GM20000 (cell line): ENCODE data around the gene ZC2HC1B.

Experiments used
- DNase-seq: peaks from one replicate; pipeline ENCODE4 v3.0.0; 2012; ENCODE audit warnings: low spot score
- CTCF ChIP-seq: IDR thresholded peaks from 2 replicates; pipeline ENCODE4 v1.5.1; 2012; ENCODE audit warnings: mild to moderate bottlenecking, control low read depth; ENCODE audit errors: extremely low read depth, missing control alignments

ZC2HC1B gene

GRCh38 chr6:143838395-143838794 lies 25.9 kb upstream of the ZC2HC1B start:
- TF ChIP-seq CTCF, result no peak
- no peak for DNase-seq

DNA sequence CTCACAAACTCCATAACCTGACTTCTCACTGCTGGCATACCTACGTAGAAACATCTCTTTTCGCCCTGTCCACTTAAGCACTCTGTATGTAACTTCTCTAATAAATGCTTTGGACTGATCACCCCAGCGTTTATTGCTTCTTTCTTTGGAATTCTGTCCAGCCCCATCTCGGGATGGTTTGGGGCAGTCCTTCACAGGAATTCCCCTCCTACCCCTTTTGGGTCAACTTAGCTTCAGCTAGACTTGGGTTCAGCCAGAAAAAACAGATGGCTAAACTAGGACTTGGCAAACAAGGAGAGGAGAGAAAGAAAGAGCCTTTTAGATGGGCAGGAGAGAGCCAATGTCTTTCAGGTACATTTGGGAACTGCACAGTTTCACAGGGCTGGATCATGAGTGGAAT lies 25.1 kb upstream of the ZC2HC1B start:
- DNase-seq, result no peak
- TF ChIP-seq CTCF, result no peak

- no peak for TF ChIP-seq CTCF
- no peak for DNase-seq
Observed at GRCh38 chr6:143840595-143841265, 23.5 kb upstream of the ZC2HC1B start.

DNA sequence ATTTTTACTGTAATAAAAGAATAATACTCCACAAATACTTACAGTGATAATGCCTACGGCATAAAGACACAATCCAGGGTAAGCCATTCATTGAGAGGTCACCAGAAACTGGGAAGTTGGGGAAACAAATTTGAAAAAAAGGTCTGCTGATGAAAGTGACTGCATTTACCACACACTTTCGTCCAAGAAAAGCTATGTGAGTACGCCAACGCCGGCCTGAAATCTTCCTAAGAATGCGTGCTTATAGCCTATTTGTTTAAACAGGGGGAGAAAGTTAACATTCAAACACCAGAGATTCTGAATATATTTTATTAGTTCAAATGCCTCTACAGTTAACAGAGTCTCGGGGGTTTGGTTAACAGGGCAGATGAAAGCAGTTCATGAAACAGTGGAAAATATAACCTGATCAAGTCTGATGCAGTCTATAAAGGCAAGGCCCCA lies 21.8 kb upstream of the ZC2HC1B start:
- peak; percentile 41 for DNase-seq

GRCh38 chr6:143842902-143843676 lies 21.2 kb upstream of the ZC2HC1B start, which contains the start of gene LTV1:
Gene LTV1 (plus strand): TSS chr6:143843338. CDS start chr6:143843478, 140 bp downstream.
- TF ChIP-seq CTCF, result no peak
- peak; percentile 94 for DNase-seq

More for the DNA sequence above, 21.8 kb upstream of the ZC2HC1B start:
- no peak for TF ChIP-seq CTCF

DNA sequence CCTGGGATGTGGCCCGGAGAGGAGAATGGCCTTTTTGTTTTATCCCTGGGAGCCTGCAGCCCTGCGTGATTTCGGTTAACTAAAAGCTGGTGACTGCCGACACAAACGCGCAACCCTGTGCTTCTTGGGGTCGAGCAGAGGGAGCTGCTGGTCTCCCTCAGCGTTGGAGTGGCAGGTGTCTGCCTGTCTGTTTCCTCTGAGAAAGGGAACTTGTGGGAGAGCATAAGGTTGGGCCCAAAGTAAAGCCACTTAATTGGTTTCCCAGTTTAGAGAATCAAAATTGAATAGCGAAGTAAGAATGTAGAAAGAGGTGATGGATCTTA lies 20.6 kb upstream of the ZC2HC1B start:
- no peak for DNase-seq
- TF ChIP-seq CTCF, result no peak

GRCh38 chr6:143844006-143844405 lies 20.3 kb upstream of the ZC2HC1B start:
- DNase-seq, result no peak
- TF ChIP-seq CTCF, result no peak
